ENCODE data around the gene RPL37A. TPM values are rescaled to one million over a fixed set of nuclear protein-coding genes. Genes with fewer than 3 reads are reported as not detected.

RPL37A gene
- polyA plus RNA-seq, 3 donors, result 1,504 to 1,660 (median 1,597) TPM

- no peak overlapping the region for H3K27ac ChIP-seq (ENCODE audit: low read depth in 1 of 2, low read length in 2 of 2)
- intact Hi-C loops (cut with micrococcal nuclease), result no loop called here
Measured at GRCh38 chr2:216450784-216451183, 47.9 kb upstream of the RPL37A start.

GRCh38 chr2:216453955-216454614, 44.6 kb upstream of the RPL37A start:
- H3K36me3 Mint-ChIP-seq, result peaks cover 68 to 70% of the 10 kb centered on the region in 2 donors
- H3K79me2 ChIP-seq (ENCODE audit: insufficient read depth, low read length), result no peaks in the 10 kb centered on the region
- TF ChIP-seq CTCF (IDR thresholded peaks at IDR 0.05), result no peak
- H3K9me3 Mint-ChIP-seq, result peaks cover 2 to 16% (median 11%) of the 10 kb centered on the region in 7 donors
- peaks cover 57 to 65% of the 10 kb centered on the region in 2 donors for H3K36me3 ChIP-seq (replicated peaks in 1 of 2; ENCODE audit: control insufficient read depth in 1 of 2, insufficient read depth in 2 of 2, low read length in 2 of 2)
- H3K27ac Mint-ChIP-seq, result no peak overlapping the region
- no peak overlapping the region for H2AFZ ChIP-seq (ENCODE audit: insufficient read depth, low read depth, low read length, poor library complexity, severe bottlenecking)
- H3K27me3 ChIP-seq (ENCODE audit: control insufficient read depth in 2 of 2, insufficient read depth in 2 of 2, low read length in 2 of 2), result no peaks in the 10 kb centered on the region
- H3K4me2 ChIP-seq (replicated peaks; ENCODE audit: extremely low read depth, low read length, poor library complexity, severe bottlenecking), result no peak overlapping the region
- H4K20me1 ChIP-seq (ENCODE audit: insufficient read depth, low read length), result no peaks in the 10 kb centered on the region
- no peak overlapping the region for H3K4me3 ChIP-seq (replicated peaks in 1 of 3; ENCODE audit: low read depth in 2 of 3, low read length in 3 of 3)
- H3K4me3 Mint-ChIP-seq, result no peak overlapping the region
- WGBS (ENCODE audit: insufficient coverage), result no CpG with 5 or more reads among the region's 4 CpGs
- no peak overlapping the region for H3K9ac ChIP-seq (ENCODE audit: insufficient read depth, low read length, poor library complexity, severe bottlenecking)
- no peak for DNase-seq
- peaks cover 0 to 3% (median 0%) of the 10 kb centered on the region in 3 donors for H3K27me3 Mint-ChIP-seq (ENCODE audit: low read depth in 3 of 3)
- intact Hi-C loops (cut with micrococcal nuclease), result no loop called here
- no peak overlapping the region for H3K27ac ChIP-seq (ENCODE audit: low read depth in 1 of 2, low read length in 2 of 2)
- H3K4me1 Mint-ChIP-seq, result no peaks in the 10 kb centered on the region
- peaks cover under 1 to 9% of the 10 kb centered on the region in 2 donors for H3K9me3 ChIP-seq (replicated peaks in 1 of 2; ENCODE audit: control insufficient read depth in 1 of 2, insufficient read depth in 1 of 2, low read length in 2 of 2)
- H3K4me1 ChIP-seq (ENCODE audit: control insufficient read depth in 1 of 2, insufficient read depth in 2 of 2, low read length in 2 of 2), result no peaks in the 10 kb centered on the region

More at GRCh38 chr2:216450784-216451183, 47.9 kb upstream of the RPL37A start:
- Histone ChIP-seq H4K20me1 (ENCODE audit: insufficient read depth, low read length) (no peaks in the 10 kb centered on the region), H3K79me2 (ENCODE audit: insufficient read depth, low read length) (no peaks in the 10 kb centered on the region), H3K36me3 (replicated peaks in 1 of 2; ENCODE audit: control insufficient read depth in 1 of 2, insufficient read depth in 2 of 2, low read length in 2 of 2) (peaks cover 86 to 98% of the 10 kb centered on the region in 2 donors), H3K4me3 (replicated peaks in 1 of 3; ENCODE audit: low read depth in 2 of 3, low read length in 3 of 3) (no peak overlapping the region), H3K4me2 (replicated peaks; ENCODE audit: extremely low read depth, low read length, poor library complexity, severe bottlenecking) (no peak overlapping the region), H3K27me3 (ENCODE audit: control insufficient read depth in 2 of 2, insufficient read depth in 2 of 2, low read length in 2 of 2) (no peaks in the 10 kb centered on the region), H3K9me3 (replicated peaks in 1 of 2; ENCODE audit: control insufficient read depth in 1 of 2, insufficient read depth in 1 of 2, low read length in 2 of 2) (peaks cover 8 to 13% of the 10 kb centered on the region in 2 donors), H3K9ac (ENCODE audit: insufficient read depth, low read length, poor library complexity, severe bottlenecking) (no peak overlapping the region), H3K4me1 (ENCODE audit: control insufficient read depth in 1 of 2, insufficient read depth in 2 of 2, low read length in 2 of 2) (no peaks in the 10 kb centered on the region), H2AFZ (ENCODE audit: insufficient read depth, low read depth, low read length, poor library complexity, severe bottlenecking) (no peak overlapping the region)
- no peaks in the 10 kb centered on the region for H3K4me1 Mint-ChIP-seq
- whole genome bisulfite sequencing (ENCODE audit: insufficient coverage), result 94% methylated on average over 7 of the region's 7 CpGs
- H3K36me3 Mint-ChIP-seq, result peaks cover 91 to 98% of the 10 kb centered on the region in 2 donors
- H3K27ac Mint-ChIP-seq, result peak overlapping the region in 3 of 7 donors; percentile 40 to 69 (median 46)
- H3K27me3 Mint-ChIP-seq (ENCODE audit: low read depth in 3 of 3), result peaks cover 0 to 3% (median 0%) of the 10 kb centered on the region in 3 donors
- no peak for DNase-seq
- H3K4me3 Mint-ChIP-seq, result no peak overlapping the region
- peaks cover 10 to 19% (median 16%) of the 10 kb centered on the region in 7 donors for H3K9me3 Mint-ChIP-seq
- TF ChIP-seq CTCF (IDR thresholded peaks at IDR 0.05), result no peak

Measured in CD14-positive monocyte (primary cell).